ENCODE measurements around the gene RNLS. TPM values are rescaled to one million over a fixed set of nuclear protein-coding genes. Genes with fewer than 3 reads are reported as not detected.

Gene RNLS
- not detected in 2 replicates for total RNA-seq (2014; rRNA removed)
- 0.09 TPM for polyA plus RNA-seq (2012)

- DNase-seq (ENCODE audit: low read depth), result no peak
Observed at GRCh38 chr10:88582806-88583583, at the start of gene RNLS. Gene RNLS, minus strand, starts transcription at chr10:88583318.

GRCh38 chr10:88624840-88625239, 41.7 kb upstream of the RNLS start:
- no peak for DNase-seq (ENCODE audit: low read depth)

- DNase-seq (ENCODE audit: low read depth), result no peak
Observed at GRCh38 chr10:88623835-88624234, 40.7 kb upstream of the RNLS start.

- peak; percentile 75 for DNase-seq (ENCODE audit: low read depth)
Observed at GRCh38 chr10:88620441-88620840, 37.3 kb upstream of the RNLS start.

DNA sequence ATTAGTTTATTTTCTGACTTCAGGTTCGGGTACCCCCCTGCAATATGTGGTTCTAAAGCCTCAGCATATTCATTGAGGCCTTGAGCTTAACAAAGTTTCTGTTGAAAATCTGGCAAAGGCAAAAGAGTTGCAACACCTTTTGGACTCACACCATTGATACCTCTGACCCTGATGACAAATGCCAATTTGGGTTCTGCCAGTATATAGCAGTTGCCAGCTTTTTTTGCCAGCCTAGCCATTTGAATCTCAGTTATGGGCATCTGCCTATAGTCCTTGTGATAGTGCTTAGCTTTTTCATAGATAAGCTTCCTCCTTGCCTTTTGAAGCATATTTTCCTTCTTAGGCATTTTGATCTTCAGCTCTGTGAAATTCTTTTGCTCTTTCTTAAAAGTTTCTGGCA, 35.4 kb upstream of the RNLS start:
- DNase-seq (ENCODE audit: low read depth), result no peak

- DNase-seq (ENCODE audit: low read depth), result no peak
Observed at GRCh38 chr10:88617772-88618300, 34.7 kb upstream of the RNLS start.

GRCh38 chr10:88616250-88616977, 33.3 kb upstream of the RNLS start:
- DNase-seq (ENCODE audit: low read depth), result peak; percentile 80

- peak; percentile 18 for DNase-seq (ENCODE audit: low read depth)
Observed at GRCh38 chr10:88608780-88609179, 25.7 kb upstream of the RNLS start.

DNA sequence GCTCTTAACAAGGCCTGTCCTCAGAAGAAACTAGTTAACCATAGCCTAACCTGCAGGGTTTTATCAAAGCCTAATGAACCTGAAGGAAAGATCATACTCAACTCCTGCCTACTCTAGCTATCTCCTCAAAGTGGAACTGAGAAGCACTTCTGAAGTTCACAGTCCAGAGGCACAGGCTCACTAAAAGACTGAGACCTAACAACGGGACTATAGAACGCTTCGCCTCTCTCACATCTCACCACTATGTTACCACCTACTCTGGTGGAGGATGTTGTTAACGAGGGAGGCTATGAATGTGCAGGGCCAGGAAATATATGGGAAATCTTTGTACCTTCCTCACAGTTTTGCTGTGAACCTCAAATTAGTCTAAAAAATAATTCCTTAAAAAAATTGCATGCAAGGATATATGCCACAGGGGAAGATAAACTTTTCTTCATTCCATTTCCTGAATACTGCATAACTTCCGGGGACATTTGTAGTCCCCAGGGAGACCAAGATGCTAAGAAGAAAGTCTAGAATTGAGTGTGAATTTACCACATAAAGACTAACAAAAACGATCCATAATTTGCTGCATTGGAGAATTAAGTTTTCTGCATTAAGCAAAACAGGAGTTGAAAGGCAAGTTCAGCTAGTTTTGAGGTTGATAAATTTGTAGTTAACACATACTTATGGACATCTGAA, 25.1 kb upstream of the RNLS start:
- no peak for DNase-seq (ENCODE audit: low read depth)

- no peak for DNase-seq (ENCODE audit: low read depth)
Observed at GRCh38 chr10:88598055-88598454, 14.9 kb upstream of the RNLS start.

DNA sequence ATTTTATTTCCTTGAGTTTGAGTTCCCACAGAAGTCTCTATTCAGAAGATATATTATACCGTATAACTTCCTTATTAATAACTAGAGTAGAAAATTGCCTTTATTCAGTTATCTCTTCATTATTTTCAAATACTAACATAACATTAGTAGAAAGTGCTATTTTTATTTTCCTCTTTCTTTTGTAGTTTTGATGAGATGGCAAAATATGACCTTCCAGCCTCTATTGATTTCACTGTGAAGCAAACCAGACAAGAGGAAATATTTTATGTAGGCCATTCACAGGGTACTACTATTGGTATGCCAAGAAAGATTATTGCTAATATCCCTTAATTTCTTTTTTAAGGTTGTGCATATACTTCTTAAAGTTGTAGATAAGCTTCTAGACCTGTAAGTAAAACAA, 11.4 kb upstream of the RNLS start:
- DNase-seq (ENCODE audit: low read depth), result no peak

DNA sequence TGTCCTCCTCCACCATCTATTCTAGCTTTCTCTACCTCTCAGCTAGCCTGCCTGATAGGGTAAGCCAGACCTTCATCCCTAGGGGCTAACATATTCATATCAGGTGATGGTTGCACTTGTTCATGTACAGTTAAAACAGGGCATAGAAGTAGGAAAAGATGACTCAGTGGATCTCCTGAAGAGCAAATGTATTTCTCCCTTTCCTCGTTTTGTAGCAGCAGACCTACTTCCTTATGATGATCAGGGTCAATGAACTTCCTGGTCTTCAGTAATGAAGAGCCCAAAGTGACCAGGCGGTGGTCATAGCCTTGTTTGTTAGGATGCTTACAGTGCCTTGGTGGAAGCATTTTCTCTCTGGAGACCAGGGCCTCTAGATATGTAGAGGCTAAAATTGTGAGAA, 9.8 kb upstream of the RNLS start:
- DNase-seq (ENCODE audit: low read depth), result no peak

DNA sequence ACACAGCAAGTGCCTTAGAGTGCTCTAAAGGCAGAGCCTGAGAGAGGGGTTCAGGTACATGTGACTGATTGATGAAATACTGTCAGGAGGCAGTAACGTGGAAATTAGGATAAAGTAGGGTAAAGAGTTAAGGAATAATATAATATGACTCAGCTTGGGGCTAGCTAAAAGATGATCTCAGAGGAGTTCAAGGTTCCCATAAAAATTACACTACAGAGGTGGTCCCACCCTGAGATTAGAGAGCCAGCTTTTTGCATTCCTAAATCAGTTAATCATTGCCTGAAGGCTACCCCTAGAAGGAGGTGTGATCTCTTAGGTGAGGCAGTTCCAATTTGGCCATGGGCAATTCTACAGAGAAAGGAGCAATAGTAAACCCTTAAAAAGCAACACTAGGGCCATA, 9.3 kb upstream of the RNLS start:
- DNase-seq (ENCODE audit: low read depth), result no peak

GRCh38 chr10:88586462-88586861, 3.3 kb upstream of the RNLS start, which contains the start of gene LIPJ:
Gene LIPJ, plus strand, starts transcription at chr10:88586762. Its CDS starts 3,926 bp downstream, at chr10:88590688.
- no peak for DNase-seq (ENCODE audit: low read depth)

DNA sequence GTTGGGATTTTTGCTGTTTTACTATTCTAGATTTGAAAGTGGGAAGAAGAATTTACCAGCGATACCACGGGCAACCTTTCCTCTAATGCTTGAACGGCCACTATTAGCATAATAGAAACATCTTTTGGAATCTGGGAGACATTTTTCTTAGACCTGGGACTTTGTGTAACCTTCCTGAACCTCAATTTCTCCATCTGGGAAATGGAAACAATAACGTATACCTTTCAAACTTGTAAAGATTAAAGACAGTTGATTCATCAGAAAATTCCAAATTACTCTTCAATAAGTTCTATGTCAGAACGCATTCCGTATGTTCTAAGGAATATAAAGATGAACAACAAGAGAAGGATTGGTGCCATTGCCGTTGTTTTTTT, 453 bp upstream of the RNLS start:
- DNase-seq (ENCODE audit: low read depth), result no peak

DNA sequence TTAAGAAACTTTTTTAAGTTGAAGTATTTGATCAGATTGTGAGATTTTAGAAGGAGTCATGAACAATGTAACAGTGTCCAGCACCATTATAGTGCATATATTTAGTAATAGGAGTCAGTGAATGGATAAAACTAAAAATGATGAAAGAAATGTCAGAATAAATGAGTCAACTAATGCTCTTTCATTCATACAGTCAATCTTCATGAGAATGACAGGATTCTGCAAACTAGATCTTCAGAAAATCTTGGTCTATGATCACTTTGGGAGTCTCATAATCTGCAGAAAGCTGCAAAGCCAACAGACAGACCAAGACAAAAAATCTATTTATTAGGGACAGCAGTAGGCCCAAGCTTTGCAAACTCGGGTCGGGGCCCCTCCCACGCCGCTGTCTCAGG, 710 bp downstream of the RNLS start:
- no peak for DNase-seq (ENCODE audit: low read depth)

DNA sequence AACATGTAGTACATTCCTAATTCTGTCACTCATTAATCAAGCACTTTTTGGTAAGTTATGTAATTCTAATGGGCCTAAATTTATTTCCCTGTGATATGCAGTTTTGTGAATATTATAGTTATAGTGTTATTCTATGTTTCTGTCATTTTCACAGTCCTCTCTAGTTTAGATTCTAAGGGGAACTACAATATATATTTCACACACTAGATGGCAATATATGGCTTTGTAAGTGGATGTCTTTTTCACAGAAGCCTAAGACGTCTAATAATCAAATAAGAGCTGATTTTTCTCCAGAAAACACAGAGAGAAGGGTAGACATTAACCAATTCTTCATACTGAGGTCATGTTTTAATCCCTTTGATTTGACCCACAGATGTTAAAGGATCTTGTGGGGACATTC, 18.0 kb downstream of the RNLS start:
- peak; percentile 60 for DNase-seq (ENCODE audit: low read depth)

- DNase-seq (ENCODE audit: low read depth), result no peak
Observed at GRCh38 chr10:88562152-88562551, 21.0 kb downstream of the RNLS start.

- peak; percentile 77 for DNase-seq (ENCODE audit: low read depth)
Observed at GRCh38 chr10:88557658-88558057, 25.5 kb downstream of the RNLS start.

- no peak for DNase-seq (ENCODE audit: low read depth)
Observed at GRCh38 chr10:88557256-88557655, 25.9 kb downstream of the RNLS start.

DNA sequence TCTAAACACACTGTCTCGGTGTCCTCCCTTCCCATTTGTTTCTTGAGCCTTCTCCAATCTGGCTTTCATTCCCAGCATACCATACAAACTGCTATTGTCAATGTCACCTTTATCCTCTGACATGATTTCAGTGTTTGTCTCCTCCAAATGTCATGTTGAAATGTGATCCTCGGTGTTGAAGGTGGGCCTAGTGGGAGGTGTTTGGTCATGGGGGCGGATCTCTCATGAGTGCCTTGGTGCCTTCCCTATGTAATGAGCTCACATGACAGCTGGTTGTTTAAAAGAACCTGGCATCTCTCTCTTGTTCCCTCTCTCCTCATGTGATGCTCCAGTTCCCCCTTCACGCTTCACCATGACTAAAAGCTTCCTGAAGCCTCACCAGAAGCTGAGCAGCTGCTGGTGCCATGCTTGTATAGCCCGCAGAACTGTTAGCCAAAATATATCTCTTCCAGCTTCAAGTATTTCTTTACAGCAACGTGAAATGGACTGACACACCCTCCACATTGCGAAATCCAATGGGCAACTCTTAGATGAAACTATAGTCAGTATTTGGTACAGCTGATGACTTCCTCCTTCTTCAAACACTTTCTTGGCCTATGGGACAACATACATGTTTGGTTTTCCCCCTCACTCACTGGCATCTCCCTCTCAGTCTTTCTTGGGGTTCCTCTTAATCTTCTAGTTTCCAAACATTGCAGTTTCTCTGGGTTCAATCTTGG, 27.8 kb downstream of the RNLS start:
- DNase-seq (ENCODE audit: low read depth), result no peak
